ENCODE data around the gene SHANK2.

The SHANK2 gene

DNA sequence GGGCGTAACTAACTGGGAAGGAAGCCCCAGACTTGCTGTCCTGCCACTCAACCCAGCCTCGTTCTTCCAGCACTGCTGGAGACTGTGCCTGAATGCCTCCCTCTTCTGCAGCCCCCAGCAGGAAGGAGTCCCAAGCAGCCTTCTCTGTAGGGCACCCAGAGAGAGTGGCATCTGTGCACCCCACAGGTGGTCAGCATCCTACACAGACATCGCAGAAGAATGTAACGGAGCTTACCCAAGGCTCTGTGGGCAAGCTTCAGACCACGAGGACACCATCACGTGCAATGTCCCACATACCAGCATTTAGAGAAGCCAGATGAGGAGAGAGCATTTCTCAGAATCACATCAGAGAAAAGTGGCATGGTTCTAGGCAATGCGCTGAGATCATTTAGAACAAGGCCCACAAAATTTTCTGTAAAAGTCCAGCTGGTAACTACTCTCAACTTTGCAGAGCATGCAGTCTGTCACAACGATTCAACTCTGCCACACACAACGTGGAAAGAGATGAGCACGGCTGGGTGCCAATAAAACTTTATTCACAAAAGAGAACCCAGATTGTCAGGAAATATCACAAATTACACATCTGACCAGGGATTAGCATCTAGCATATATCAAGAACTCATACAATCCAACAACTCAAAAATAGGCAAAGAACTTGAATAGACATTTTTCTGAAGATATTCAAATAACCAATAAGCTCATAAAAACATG, 33.4 kb downstream of the SHANK2 start:
- TF ChIP-seq, protein P1, sequence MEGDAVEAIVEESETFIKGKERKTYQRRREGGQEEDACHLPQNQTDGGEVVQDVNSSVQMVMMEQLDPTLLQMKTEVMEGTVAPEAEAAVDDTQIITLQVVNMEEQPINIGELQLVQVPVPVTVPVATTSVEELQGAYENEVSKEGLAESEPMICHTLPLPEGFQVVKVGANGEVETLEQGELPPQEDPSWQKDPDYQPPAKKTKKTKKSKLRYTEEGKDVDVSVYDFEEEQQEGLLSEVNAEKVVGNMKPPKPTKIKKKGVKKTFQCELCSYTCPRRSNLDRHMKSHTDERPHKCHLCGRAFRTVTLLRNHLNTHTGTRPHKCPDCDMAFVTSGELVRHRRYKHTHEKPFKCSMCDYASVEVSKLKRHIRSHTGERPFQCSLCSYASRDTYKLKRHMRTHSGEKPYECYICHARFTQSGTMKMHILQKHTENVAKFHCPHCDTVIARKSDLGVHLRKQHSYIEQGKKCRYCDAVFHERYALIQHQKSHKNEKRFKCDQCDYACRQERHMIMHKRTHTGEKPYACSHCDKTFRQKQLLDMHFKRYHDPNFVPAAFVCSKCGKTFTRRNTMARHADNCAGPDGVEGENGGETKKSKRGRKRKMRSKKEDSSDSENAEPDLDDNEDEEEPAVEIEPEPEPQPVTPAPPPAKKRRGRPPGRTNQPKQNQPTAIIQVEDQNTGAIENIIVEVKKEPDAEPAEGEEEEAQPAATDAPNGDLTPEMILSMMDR (IDR thresholded peaks at IDR 0.05) = no peak
- peaks cover 4% of the 10 kb centered on the region for H3K4me1 Mint-ChIP-seq
- no peaks in the 10 kb centered on the region for H3K36me3 Mint-ChIP-seq (ENCODE audit: low read depth)
- H3K4me3 Mint-ChIP-seq = no peak overlapping the region
- DNase-seq = no peak
- no peaks in the 10 kb centered on the region for H3K9me3 Mint-ChIP-seq
- H3K27me3 Mint-ChIP-seq (ENCODE audit: low read depth, poor library complexity) = peaks cover 13% of the 10 kb centered on the region
- no peak overlapping the region for H3K27ac Mint-ChIP-seq

- H3K27me3 Mint-ChIP-seq (ENCODE audit: low read depth, poor library complexity) = peaks cover 32% of the 10 kb centered on the region
- TF ChIP-seq, protein P1 (IDR thresholded peaks at IDR 0.05) = no peak
- no peak overlapping the region for H3K4me3 Mint-ChIP-seq
- DNase-seq = no peak
- no peaks in the 10 kb centered on the region for H3K9me3 Mint-ChIP-seq
- no peaks in the 10 kb centered on the region for H3K36me3 Mint-ChIP-seq (ENCODE audit: low read depth)
- no peaks in the 10 kb centered on the region for H3K4me1 Mint-ChIP-seq
- H3K27ac Mint-ChIP-seq = peak overlapping the region; percentile 16
These were observed 36.9 kb downstream of the SHANK2 start for GRCh38 chr11:71215425-71215965.

- Mint-ChIP-seq H3K4me3 (no peak overlapping the region), H3K4me1 (no peaks in the 10 kb centered on the region), H3K36me3 (ENCODE audit: low read depth) (no peaks in the 10 kb centered on the region), H3K27me3 (ENCODE audit: low read depth, poor library complexity) (peaks cover 36% of the 10 kb centered on the region), H3K9me3 (no peaks in the 10 kb centered on the region), H3K27ac (peak overlapping the region; percentile 81)
- DNase-seq = no peak
- TF ChIP-seq, protein P1 (IDR thresholded peaks at IDR 0.05) = no peak
These were observed 37.6 kb downstream of the SHANK2 start for GRCh38 chr11:71214553-71215424.

DNA sequence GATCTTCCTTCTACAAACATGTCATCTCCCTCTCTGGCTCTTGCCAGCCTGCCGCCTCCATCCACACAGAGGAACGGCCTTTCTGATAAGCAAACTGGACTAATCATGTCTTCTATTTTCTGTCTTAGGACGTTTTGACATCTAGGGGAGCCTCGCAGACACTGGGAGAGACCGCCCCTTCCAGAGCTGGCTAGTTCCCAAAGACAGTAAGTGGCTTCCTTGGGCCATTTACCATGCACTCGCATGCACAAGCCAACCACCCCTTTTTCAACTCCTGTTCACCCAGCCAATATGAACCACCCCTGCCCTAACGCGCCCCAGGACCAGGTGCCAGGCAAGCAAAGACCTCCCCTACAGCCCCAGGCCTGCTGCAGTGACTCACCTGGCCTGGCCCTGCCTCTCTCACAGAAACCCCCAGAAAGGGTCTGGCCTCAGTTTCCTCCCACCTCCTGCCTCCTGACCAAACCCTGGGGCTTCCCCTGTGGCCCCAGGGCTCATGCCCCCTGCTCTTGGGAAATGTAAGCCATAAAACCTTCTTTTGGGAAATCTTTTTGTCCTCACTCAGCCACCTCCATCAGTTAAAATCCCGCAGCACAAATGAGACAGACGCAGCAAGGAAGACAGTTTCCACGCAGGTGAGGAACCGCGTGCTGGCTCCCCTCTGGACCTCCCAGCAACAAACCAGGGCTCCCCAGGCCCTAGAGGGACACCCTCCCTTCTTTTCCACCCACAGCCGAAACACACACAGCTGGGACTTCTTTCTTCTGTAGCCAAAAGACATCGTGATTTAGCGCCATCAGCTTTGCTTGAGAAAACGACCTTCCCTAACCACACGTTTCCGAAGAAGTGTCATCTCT, 38.5 kb downstream of the SHANK2 start:
- no peak for DNase-seq
- H3K4me1 Mint-ChIP-seq = no peaks in the 10 kb centered on the region
- H3K4me3 Mint-ChIP-seq = no peak overlapping the region
- H3K36me3 Mint-ChIP-seq (ENCODE audit: low read depth) = no peaks in the 10 kb centered on the region
- TF ChIP-seq, protein P1 (IDR thresholded peaks at IDR 0.05) = no peak
- peaks cover 36% of the 10 kb centered on the region for H3K27me3 Mint-ChIP-seq (ENCODE audit: low read depth, poor library complexity)
- H3K27ac Mint-ChIP-seq = peak overlapping the region; percentile 81
- no peaks in the 10 kb centered on the region for H3K9me3 Mint-ChIP-seq

- H3K4me3 Mint-ChIP-seq = no peak overlapping the region
- peaks cover 36% of the 10 kb centered on the region for H3K27me3 Mint-ChIP-seq (ENCODE audit: low read depth, poor library complexity)
- no peak for DNase-seq
- no peaks in the 10 kb centered on the region for H3K36me3 Mint-ChIP-seq (ENCODE audit: low read depth)
- H3K9me3 Mint-ChIP-seq = peaks cover 4% of the 10 kb centered on the region
- TF ChIP-seq, protein P1 (IDR thresholded peaks at IDR 0.05) = no peak
- no peaks in the 10 kb centered on the region for H3K4me1 Mint-ChIP-seq
- no peak overlapping the region for H3K27ac Mint-ChIP-seq
These were observed 39.4 kb downstream of the SHANK2 start for GRCh38 chr11:71212871-71213559.

All from nephron progenitor cell (in vitro differentiated cells).